PFSK-1 (cell line): Measurements from ENCODE around the gene DHFR2.

Experiments used
- FOXP2 ChIP-seq: optimal IDR thresholded peaks from 2 replicates; pipeline ENCODE3; 2011; ENCODE audit warnings: borderline replicate concordance, control low read depth, inconsistent platforms; ENCODE audit not compliant: insufficient read depth; ENCODE audit errors: extremely low read length, extremely low read depth
- POLR2AphosphoS5 ChIP-seq: IDR thresholded peaks from 2 replicates; pipeline ENCODE4 v1.6.1; 2012; ENCODE audit warnings: low read depth, mild to moderate bottlenecking, control low read depth, low read length, moderate library complexity
- SIN3A ChIP-seq: IDR thresholded peaks from 2 replicates; pipeline ENCODE4 v1.6.1; 2012; ENCODE audit warnings: mild to moderate bottlenecking, low read length, moderate library complexity, borderline replicate concordance; ENCODE audit not compliant: insufficient read depth
- TAF1 ChIP-seq: IDR thresholded peaks from 2 replicates; pipeline ENCODE4 v1.6.1; 2012; ENCODE audit warnings: low read length, control low read depth, borderline replicate concordance; ENCODE audit not compliant: insufficient read depth
- TF ChIP-seq, protein P1 (sequence below), 2 experiments: IDR thresholded peaks; 2 replicates each; pipeline versions ENCODE4 v1.6.1 to v1.8.0; 2011 to 2012; ENCODE audit warnings: low read depth in 2 of 2, low read length in 2 of 2, control low read depth in 1 of 2, inconsistent platforms in 1 of 2, mild to moderate bottlenecking in 1 of 2, moderate library complexity in 1 of 2; ENCODE audit not compliant: insufficient read depth in 1 of 2

DNA sequence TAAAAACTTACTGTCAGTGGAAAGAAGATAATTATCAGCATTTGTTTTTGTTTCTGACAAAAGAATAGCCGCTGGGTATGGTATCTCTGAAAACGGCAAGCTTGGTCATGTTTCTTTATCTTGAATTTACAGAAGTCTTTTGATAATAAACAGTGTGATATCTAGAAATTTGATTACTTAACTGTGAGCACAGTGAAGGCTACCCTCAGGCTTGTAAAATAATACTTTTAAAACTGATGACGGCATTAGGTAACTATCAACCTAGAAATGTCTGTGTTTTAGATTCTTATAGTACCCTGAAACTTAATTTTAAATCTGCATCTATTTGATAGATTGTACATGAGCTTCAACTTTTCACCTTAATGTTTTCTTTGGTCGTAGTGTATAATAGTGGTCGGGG is 43.6 kb upstream of the DHFR2 start:
- TF ChIP-seq, protein P1, sequence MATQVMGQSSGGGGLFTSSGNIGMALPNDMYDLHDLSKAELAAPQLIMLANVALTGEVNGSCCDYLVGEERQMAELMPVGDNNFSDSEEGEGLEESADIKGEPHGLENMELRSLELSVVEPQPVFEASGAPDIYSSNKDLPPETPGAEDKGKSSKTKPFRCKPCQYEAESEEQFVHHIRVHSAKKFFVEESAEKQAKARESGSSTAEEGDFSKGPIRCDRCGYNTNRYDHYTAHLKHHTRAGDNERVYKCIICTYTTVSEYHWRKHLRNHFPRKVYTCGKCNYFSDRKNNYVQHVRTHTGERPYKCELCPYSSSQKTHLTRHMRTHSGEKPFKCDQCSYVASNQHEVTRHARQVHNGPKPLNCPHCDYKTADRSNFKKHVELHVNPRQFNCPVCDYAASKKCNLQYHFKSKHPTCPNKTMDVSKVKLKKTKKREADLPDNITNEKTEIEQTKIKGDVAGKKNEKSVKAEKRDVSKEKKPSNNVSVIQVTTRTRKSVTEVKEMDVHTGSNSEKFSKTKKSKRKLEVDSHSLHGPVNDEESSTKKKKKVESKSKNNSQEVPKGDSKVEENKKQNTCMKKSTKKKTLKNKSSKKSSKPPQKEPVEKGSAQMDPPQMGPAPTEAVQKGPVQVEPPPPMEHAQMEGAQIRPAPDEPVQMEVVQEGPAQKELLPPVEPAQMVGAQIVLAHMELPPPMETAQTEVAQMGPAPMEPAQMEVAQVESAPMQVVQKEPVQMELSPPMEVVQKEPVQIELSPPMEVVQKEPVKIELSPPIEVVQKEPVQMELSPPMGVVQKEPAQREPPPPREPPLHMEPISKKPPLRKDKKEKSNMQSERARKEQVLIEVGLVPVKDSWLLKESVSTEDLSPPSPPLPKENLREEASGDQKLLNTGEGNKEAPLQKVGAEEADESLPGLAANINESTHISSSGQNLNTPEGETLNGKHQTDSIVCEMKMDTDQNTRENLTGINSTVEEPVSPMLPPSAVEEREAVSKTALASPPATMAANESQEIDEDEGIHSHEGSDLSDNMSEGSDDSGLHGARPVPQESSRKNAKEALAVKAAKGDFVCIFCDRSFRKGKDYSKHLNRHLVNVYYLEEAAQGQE (IDR thresholded peaks at IDR 0.05; ENCODE audit: insufficient read depth in 1 of 2, low read depth in 2 of 2, low read length in 2 of 2) = no peak
- TF ChIP-seq SIN3A = no peak
- no peak for TF ChIP-seq TAF1
- TF ChIP-seq POLR2AphosphoS5 = no peak
- TF ChIP-seq FOXP2 = no peak
